SJSA1 (cell line): ENCODE measurements around the gene LTBP2. TPM values are rescaled to one million over a fixed set of nuclear protein-coding genes. Genes with fewer than 3 reads are reported as not detected.
A peak's percentile ranks its signal among the peaks of the same experiment; 100 is the strongest.

Source experiments
- DNase-seq, 2 experiments: peaks; one replicate each; pipeline ENCODE4 v3.0.0-alpha.2; 2015 to 2020; ENCODE audit warnings: low spot score in 2 of 2, low read depth in 1 of 2
- H3K27ac ChIP-seq: fragments of 250-450 bp; sonication (Bioruptor Pico); 2 replicates; pipeline ENCODE4 v1.5.1; 2020; ENCODE audit warnings: mild to moderate bottlenecking, moderate library complexity
- H3K27me3 ChIP-seq: fragments of 250-450 bp; sonication (Bioruptor Pico); replicated peaks from 2 replicates; pipeline ENCODE4 v1.5.1; 2020; ENCODE audit warnings: mild to moderate bottlenecking, moderate library complexity
- H3K36me3 ChIP-seq: fragments of 250-450 bp; sonication (Bioruptor Pico); 2 replicates; pipeline ENCODE4 v1.5.1; 2020; ENCODE audit warnings: mild to moderate bottlenecking
- H3K4me1 ChIP-seq: fragments of 250-450 bp; sonication (Bioruptor Pico); replicated peaks from 2 replicates; pipeline ENCODE4 v1.6.1; 2021; ENCODE audit warnings: mild to moderate bottlenecking
- H3K4me3 ChIP-seq: fragments of 250-450 bp; sonication (Bioruptor Pico); 2 replicates; pipeline ENCODE4 v1.5.1; 2020; ENCODE audit warnings: mild to moderate bottlenecking
- H3K9me3 ChIP-seq: fragments of 250-450 bp; sonication (Bioruptor Pico); replicated peaks from 2 replicates; pipeline ENCODE4 v1.5.1; 2020; ENCODE audit warnings: mild to moderate bottlenecking
- total RNA-seq: library from RNA; depleted of rRNA; stranded (reverse); fragments of >200 nt; shearing (Covaris generic); gene quantifications from 2 replicates; pipeline ENCODE4 v1.2.3, GENCODE V29; 2014

The LTBP2 gene
- total RNA-seq, 1 experiment from 2014 or later, result 2.2 TPM

DNA sequence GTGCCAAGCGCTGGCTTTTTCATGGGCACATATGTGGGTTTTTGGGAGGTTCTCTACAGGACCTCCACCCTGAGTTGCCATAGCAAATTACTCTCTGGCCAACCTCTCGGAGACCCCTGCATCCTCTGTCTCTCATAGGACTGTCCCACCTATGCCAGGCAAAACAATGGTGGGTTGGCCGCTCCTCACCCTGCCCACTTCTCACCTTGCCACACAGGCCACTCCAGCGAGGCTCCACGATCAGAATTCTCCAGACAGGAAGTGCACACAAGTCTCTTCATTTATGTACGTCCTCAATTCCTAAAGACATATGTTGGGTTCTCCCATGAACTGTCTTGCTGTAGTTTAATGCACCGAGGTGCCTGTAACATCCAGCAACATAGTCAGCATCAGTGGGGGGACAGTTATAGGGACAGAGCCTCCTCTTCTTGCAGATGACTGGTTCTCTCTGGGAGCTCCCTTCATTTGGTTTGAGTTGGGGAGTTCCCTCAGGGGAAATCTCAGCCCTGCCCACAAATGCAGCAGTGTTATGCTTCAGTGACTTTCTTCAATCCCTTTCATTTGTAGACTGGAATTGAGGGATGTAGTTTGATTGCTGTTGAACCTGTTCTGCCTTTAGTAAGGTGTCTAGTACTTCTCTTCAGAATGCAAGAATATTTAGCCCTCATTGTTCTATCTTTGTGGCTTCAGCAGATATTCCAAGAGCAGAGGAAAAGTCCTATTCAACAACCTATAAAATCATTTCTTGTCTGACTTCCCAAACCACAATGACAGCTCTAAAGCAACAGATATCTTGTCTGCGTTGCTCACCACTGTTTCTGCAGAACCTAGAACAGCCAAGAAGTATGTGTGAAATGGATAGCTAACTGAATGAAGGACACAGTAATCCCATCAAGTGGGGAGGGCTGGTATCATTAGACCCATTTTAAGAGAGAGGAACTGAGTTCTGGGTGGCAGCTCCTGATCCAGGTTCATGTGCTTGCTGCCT, 2.8 kb upstream of the LTBP2 start:
- DNase-seq, result no peak
- peaks cover 62% of the 10 kb centered on the region for H3K4me1 ChIP-seq

DNA sequence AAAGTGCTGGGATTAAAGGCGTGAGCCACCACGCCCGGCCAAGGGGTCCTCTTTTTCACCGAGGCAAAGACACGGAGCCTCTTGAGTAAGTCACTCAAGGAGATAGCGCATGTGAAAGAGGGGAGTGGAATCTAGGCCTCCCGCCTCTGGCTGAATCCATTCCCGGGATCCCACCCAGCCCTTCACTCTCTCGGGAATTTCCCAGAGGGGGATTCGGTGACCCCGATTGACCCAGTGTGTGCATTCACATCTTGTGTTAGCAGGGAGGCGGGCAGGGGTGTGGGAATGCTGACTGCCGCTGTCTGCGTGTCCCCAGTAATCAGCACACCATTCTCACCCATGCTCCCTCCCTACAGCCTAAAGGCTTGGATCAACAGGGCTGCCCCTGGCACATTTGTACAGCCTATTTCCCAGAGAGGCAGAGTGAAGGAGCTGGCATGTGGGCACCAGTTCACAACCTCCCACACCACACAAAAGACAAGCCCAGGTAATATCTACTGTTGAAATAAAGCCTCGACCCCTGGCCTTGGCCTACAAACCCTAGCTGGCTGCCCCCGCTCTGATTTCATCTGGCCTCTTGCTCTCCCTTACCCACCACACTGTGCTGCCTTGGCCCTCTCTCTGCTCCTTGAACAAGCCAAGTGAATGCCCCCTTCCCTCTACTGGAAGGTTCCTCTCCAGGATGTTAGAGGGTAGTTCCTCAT, 1.3 kb upstream of the LTBP2 start:
- no peak for DNase-seq
- Histone ChIP-seq H3K36me3 (no peaks in the 10 kb centered on the region), H3K9me3 (no peaks in the 10 kb centered on the region; the same call in 1 of the 2 replicates), H3K27ac (no peak overlapping the region), H3K4me3 (no peak overlapping the region), H3K4me1 (peaks cover 48% of the 10 kb centered on the region), H3K27me3 (peaks cover 7% of the 10 kb centered on the region)

More for the DNA sequence above, 2.8 kb upstream of the LTBP2 start:
- Histone ChIP-seq H3K9me3 (no peaks in the 10 kb centered on the region; the same call in 1 of the 2 replicates), H3K36me3 (no peaks in the 10 kb centered on the region), H3K27me3 (peaks cover 7% of the 10 kb centered on the region), H3K4me3 (no peak overlapping the region), H3K27ac (no peak overlapping the region)

DNA sequence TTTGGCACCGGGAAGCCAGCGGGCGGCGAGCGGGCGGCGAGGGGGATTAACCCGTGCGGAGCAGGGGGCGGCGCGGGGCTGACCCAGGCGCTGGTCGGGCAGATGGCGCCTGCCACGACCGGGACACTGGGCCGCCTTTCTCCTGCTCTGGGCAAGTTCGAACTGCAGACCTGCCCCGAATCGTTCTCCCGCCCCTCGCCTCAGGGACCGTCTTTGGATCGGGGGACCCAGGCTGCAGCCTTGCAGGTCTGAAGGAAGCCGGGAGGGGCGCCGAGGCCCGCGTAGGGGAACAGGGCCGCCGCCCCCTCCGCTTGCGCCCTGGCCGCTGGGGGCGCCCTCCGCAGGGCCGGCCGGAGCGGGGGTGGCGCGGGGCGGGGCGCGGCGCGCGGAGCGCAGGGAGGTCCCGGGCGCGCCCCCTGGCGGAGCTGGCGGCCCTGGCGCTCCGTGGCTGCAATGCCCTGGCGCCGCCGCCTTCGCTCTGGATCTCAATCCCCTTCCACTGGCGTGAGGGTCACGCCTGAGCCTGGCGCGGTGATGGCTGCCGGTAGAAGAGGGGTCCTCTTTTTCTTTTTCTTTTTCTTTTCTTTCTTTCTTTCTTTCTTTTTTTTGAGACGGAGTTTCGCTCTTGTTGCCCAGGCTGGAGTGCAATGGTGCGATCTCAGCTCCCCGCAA, 449 bp upstream of the LTBP2 start:
- H3K27me3 ChIP-seq, result peaks cover 7% of the 10 kb centered on the region
- H3K4me1 ChIP-seq, result peaks cover 39% of the 10 kb centered on the region
- no peak overlapping the region for H3K27ac ChIP-seq
- peak overlapping the region; percentile 60 for H3K4me3 ChIP-seq
- no peaks in the 10 kb centered on the region; the same call in 1 of the 2 replicates for H3K9me3 ChIP-seq
- no peaks in the 10 kb centered on the region for H3K36me3 ChIP-seq
- DNase-seq, result peak; percentile 77 to 79

DNA sequence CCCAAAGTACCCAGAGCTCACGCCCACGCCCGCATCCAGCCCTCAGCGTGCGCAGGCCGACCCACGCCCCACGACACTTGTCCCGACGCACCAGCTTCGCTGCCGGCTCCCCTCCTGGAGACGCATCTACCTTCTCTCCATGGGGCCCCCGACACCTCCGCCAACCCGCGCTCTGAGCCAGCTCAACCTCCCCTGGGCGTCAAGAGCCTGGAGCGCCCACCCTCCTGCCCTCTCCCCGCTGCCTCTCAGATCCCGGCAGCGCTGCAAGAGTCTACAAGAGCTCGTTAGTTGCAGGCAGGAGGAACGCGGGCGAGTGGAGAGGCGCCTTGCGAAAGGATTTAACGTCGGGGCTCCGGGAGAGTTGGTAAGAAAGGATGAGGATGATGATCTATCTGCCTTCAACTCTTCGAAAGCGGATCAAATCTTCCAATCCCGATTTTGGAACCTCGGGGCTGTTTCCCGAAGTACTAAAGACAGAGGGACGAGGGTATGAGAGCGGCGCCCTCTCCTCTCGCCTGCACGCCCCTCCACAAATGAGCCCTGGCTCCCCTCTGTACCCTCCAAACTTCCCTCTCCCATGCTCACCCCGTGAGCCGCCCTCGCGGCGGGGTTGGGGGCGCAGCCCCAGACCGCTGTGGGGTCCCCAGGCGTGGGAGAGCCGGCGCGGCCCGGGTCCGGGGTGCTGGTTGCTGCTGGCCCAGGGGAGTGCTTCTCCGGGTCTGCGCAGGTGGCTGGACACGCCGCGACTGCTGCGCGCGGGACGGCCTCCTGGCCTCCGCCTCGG, 979 bp downstream of the LTBP2 start:
- Histone ChIP-seq H3K4me3 (peak overlapping the region; percentile 60), H3K9me3 (no peaks in the 10 kb centered on the region; the same call in 1 of the 2 replicates), H3K4me1 (peaks cover 25% of the 10 kb centered on the region), H3K27me3 (peaks cover 7% of the 10 kb centered on the region), H3K27ac (no peak overlapping the region), H3K36me3 (no peaks in the 10 kb centered on the region)
- no peak for DNase-seq

DNA sequence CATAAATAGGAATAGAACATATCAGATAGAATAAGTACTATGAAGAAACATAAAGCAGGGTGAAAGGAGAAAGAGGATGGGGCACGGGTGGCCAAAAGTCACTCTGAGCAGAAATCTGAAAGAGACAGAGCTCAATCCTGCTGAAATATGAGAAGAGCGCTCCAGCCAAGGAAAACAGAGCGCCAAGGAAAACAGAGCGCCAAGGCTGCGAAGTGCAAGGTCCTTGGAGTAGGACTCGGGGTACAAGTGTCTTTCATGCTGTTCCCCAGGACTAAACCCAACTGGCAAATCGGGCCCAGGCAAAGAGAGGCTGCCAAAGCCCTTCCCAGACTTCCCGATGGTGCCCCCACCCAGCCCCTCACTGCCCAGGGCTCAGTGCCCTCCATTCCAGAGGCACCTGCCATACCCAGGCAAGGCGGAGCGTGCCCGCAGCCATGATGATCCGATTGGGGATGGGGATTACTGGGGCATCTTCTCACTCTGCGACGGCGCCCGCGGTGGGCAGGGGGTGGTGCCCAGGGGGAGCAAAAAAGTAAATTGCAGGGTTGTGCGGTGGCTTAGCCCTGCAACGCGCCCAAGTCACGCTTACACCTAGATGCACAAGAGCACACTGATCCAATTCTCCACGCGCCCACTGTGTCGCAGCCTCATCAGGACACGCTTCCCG, 1.7 kb downstream of the LTBP2 start:
- H3K27me3 ChIP-seq, result peaks cover 7% of the 10 kb centered on the region
- H3K9me3 ChIP-seq, result no peaks in the 10 kb centered on the region; the same call in 1 of the 2 replicates
- H3K27ac ChIP-seq, result no peak overlapping the region
- DNase-seq, result no peak
- no peaks in the 10 kb centered on the region for H3K36me3 ChIP-seq
- H3K4me3 ChIP-seq, result no peak overlapping the region
- H3K4me1 ChIP-seq, result peaks cover 23% of the 10 kb centered on the region

DNA sequence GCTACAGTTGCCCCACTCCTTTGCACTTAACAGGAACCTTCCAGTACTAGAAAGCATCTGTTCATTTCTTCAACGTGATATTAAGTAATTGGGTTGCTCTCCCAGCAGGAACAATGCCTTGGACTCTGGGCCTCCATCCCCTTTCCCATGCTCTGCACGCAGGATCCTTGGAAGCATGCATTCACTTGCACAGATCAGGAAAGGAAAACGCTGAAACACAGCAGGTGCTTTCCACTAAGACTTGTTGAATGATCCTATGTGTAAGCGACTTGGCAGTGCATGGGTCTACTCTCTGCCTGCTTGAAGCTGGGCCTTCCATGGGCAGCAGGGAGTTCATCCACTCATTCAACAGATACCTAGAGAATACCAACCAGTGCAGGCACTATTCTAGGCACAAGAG, 2.3 kb downstream of the LTBP2 start:
- peaks cover 7% of the 10 kb centered on the region for H3K27me3 ChIP-seq
- no peaks in the 10 kb centered on the region; the same call in 1 of the 2 replicates for H3K9me3 ChIP-seq
- no peaks in the 10 kb centered on the region for H3K36me3 ChIP-seq
- no peak overlapping the region for H3K27ac ChIP-seq
- no peak overlapping the region for H3K4me3 ChIP-seq
- peaks cover 27% of the 10 kb centered on the region for H3K4me1 ChIP-seq
- DNase-seq, result no peak

DNA sequence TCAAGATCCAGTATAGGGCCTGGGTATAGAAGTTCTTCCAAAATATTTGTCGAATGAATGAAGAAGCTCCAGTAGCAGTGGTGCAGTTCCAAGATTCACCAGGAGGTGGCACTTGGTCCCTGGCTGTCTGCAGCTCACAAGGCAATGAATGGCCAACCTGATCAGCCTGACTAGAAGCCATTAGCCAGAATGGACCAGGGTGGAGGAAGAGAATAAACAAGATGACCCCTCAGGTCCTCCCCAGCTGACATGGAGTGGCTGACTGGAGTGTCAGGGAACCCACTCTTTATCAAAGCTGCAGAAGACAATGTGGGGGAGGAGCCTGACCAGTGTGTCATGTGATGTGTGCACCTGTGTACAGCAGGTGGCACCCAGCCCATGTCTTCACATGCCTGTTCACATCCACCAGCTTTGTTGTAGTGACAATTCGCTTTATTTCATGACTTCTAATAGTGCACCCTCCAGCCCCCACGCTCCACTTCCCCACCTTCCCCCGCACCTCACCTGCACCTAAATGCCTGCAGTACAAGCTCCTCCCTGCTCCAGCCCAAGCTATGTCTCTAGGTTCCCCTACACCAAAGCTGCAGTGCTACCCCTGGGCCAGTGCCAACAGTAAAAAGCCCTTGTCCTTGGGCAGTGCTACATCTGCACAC, 3.0 kb downstream of the LTBP2 start:
- no peaks in the 10 kb centered on the region; the same call in 1 of the 2 replicates for H3K9me3 ChIP-seq
- peaks cover 29% of the 10 kb centered on the region for H3K4me1 ChIP-seq
- no peaks in the 10 kb centered on the region for H3K36me3 ChIP-seq
- peak; percentile 67 to 81 for DNase-seq
- H3K27ac ChIP-seq, result no peak overlapping the region
- no peak overlapping the region for H3K4me3 ChIP-seq
- peaks cover 7% of the 10 kb centered on the region for H3K27me3 ChIP-seq

DNA sequence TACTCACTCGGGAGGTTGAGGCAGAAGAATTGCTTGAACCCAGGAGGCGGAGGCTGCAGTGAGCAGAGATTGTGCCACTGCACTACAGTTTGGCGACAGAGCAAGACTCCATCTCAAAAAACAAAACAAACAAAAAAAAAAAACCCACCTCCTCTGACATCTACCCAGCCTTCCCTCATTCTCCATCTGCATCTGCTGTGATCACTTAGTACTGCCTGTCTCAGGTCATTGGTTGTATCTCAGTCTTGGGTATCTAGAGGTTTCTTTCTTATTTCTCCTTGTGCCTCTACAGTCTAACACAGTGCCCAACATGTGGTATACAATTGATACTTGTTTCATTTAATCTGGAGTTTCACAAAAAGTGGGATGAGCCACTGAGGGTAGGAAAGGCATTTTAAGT, 5.3 kb downstream of the LTBP2 start:
- Histone ChIP-seq H3K9me3 (no peaks in the 10 kb centered on the region; the same call in 1 of the 2 replicates), H3K4me1 (peaks cover 19% of the 10 kb centered on the region), H3K4me3 (no peak overlapping the region)

DNA sequence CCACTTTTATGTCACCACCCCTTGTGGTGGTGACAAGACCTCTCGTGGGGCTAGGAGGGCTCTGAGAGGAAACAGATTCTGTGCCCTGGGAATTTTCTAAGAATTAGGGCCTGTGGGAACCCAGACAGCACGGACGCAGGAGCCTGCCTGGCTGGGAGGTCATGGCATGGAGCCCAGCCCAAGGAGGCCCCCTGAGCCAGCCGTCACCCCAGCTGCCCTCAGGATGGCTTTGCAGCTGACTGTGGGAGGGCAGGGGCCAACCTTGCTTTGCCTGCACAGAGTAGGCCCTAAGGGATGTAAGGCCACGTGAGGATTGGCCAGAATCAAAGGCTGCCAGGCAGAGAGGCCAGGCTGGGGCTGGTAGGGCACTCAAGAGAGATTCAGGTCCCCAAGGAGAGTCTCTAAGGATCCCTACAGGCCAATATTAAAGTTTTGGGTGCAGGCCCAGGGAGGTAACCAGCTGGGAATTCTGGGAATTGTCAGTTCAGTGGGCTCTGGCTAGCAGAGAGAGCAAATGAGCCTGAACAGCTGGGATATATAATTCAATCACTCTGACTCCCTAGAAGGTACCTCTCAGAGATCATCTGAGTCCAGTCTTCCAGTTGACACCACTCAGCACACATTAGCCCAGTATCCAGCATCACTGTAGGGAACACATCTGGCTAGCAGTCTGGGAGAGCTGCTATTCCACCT, 6.4 kb downstream of the LTBP2 start:
- Histone ChIP-seq H3K4me3 (no peak overlapping the region), H3K27me3 (no peaks in the 10 kb centered on the region; the same call in 1 of the 2 replicates), H3K36me3 (no peaks in the 10 kb centered on the region), H3K9me3 (no peaks in the 10 kb centered on the region; the same call in 1 of the 2 replicates), H3K27ac (peak overlapping the region; percentile 49; the same call in 1 of the 2 replicates), H3K4me1 (peaks cover 13% of the 10 kb centered on the region)
- no peak for DNase-seq

More for the DNA sequence above, 5.3 kb downstream of the LTBP2 start:
- peaks cover 6% of the 10 kb centered on the region for H3K27me3 ChIP-seq
- DNase-seq, result no peak
- H3K27ac ChIP-seq, result no peak overlapping the region
- no peaks in the 10 kb centered on the region for H3K36me3 ChIP-seq

DNA sequence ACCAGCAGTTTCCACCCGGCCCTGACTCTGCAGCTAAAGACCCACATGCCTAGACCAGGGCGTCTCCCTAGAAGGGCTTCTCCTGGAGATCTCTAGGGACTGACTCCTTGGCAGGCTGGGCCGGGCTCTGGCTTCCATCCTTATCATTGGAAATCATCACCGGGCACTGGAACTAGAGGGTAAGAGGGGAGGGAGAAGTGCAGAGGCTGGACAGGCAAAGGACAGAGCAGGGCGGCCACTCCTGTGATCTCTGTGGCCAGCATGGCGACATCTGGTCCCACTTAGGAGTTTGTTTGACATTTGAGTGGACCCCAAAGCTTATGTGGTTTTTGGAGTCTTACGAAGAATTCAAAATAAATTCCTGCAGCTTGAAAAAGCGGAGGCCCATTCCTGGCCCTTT, 7.1 kb downstream of the LTBP2 start:
- Histone ChIP-seq H3K4me1 (peaks cover 13% of the 10 kb centered on the region), H3K4me3 (no peak overlapping the region)
- DNase-seq, result peak in 1 of 2 experiments; percentile 19

DNA sequence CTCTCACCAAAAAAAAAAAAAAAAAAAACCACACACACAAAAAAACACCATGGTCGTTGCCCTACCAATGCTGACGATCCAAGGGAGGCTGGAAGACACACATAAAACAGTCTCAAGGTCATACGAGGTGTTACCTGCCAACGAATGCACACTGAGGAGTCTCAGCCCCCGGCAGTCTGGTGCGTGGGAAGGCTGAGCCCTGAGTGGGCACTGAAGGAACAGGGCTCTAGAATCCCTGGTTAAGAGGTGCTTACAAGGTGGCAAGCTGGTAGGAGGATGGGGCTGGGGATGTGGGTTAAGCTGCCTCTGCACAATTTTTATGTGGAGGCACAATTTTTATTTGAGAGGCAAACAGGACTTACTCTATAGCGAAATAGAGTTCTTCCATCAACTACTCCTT, 7.9 kb downstream of the LTBP2 start:
- Histone ChIP-seq H3K4me3 (no peak overlapping the region), H3K27me3 (no peaks in the 10 kb centered on the region), H3K27ac (no peak overlapping the region), H3K36me3 (no peaks in the 10 kb centered on the region), H3K4me1 (peaks cover 17% of the 10 kb centered on the region), H3K9me3 (no peaks in the 10 kb centered on the region; the same call in 1 of the 2 replicates)
- no peak for DNase-seq

More for the DNA sequence above, 7.1 kb downstream of the LTBP2 start:
- H3K27ac ChIP-seq, result peak overlapping the region; percentile 49; the same call in 1 of the 2 replicates
- no peaks in the 10 kb centered on the region for H3K27me3 ChIP-seq
- H3K9me3 ChIP-seq, result no peaks in the 10 kb centered on the region; the same call in 1 of the 2 replicates
- H3K36me3 ChIP-seq, result no peaks in the 10 kb centered on the region
